H1 (cell line): ENCODE measurements around the gene PCIF1. TPM values are rescaled to one million over a fixed set of nuclear protein-coding genes. Genes with fewer than 3 reads are reported as not detected.

Source experiments
- CTCF ChIA-PET: fragments of 300-600 bp; sonication (Branson Sonifier 250); formaldehyde crosslinking; loops from one replicate; lab custom pipeline; 2021; ENCODE audit not compliant: partially characterized antibody; lab: Charles Lee
- POLR2A ChIA-PET: fragments of 300-600 bp; sonication (Branson Sonifier 250); formaldehyde crosslinking; loops from one replicate; lab custom pipeline; 2021; ENCODE audit warnings: inconsistent platforms; ENCODE audit not compliant: partially characterized antibody; lab: Charles Lee
- DNase-seq, 2 experiments: peaks; one replicate each; pipeline versions ENCODE4 v3.0.0 to v3.0.0-alpha.2; 2010 to 2022; ENCODE audit warnings: low spot score in 2 of 2, low read depth in 1 of 2, mixed read lengths in 1 of 2
- FAIRE-seq: peaks from 2 replicates; lab custom pipeline; 2011; peaks lifted over from hg19 to GRCh38; lab: Jason Lieb, UNC
- H2AFZ ChIP-seq: 2 replicates; pipeline ENCODE4 v1.8.1; 2012; ENCODE audit warnings: low read length, inconsistent platforms
- H2AK5ac ChIP-seq: 2 replicates; pipeline ENCODE4 v1.6.1; 2013; ENCODE audit warnings: low read depth, low read length
- H2BK120ac ChIP-seq: replicated peaks from 2 replicates; pipeline ENCODE3; 2013; ENCODE audit warnings: low read depth, low read length, inconsistent platforms
- H2BK12ac ChIP-seq: 2 replicates; pipeline ENCODE4 v1.6.1; 2013; ENCODE audit warnings: low read depth, low read length
- H2BK15ac ChIP-seq: 2 replicates; pipeline ENCODE4 v1.6.1; 2013; ENCODE audit warnings: low read length
- H2BK20ac ChIP-seq: 2 replicates; pipeline ENCODE4 v1.6.1; 2013; ENCODE audit warnings: low read length
- H2BK5ac ChIP-seq: 2 replicates; pipeline ENCODE4 v1.6.1; 2013; ENCODE audit warnings: low read depth, low read length
- H3K14ac ChIP-seq: 2 replicates; pipeline ENCODE4 v1.6.1; 2013; ENCODE audit warnings: inconsistent platforms; ENCODE audit not compliant: insufficient read length
- H3K18ac ChIP-seq: 2 replicates; pipeline ENCODE4 v1.6.1; 2013; ENCODE audit warnings: low read length; ENCODE audit errors: extremely low read depth
- H3K23ac ChIP-seq: 2 replicates; pipeline ENCODE4 v1.6.1; 2013; ENCODE audit warnings: inconsistent platforms; ENCODE audit not compliant: insufficient read length
- H3K23me2 ChIP-seq: 2 replicates; pipeline ENCODE4 v1.6.1; 2013; ENCODE audit warnings: low read depth, low read length
- H3K27ac ChIP-seq: 2 replicates; pipeline ENCODE4 v1.6.1; 2011; ENCODE audit warnings: low read depth, low read length, inconsistent platforms
- H3K27me3 ChIP-seq, 4 experiments: replicated peaks in 1 of 4; 1 replicate in 1 of 4; 2 replicates in 3 of 4; pipeline versions ENCODE4 v1.6.1 to v1.8.1; 2011 to 2013; ENCODE audit warnings: low read length in 3 of 4, mild to moderate bottlenecking in 3 of 4, inconsistent platforms in 2 of 4, mixed read lengths in 2 of 4, moderate library complexity in 1 of 4; ENCODE audit not compliant: control insufficient read depth in 3 of 4, insufficient read depth in 3 of 4; ENCODE audit errors: extremely low read depth in 1 of 4
- H3K36me3 ChIP-seq, 4 experiments: 2 replicates each; pipeline versions ENCODE4 v1.6.1 to v1.8.1; 2011 to 2013; ENCODE audit warnings: mild to moderate bottlenecking in 4 of 4, low read length in 3 of 4, moderate library complexity in 2 of 4, control low read depth in 1 of 4, inconsistent platforms in 1 of 4; ENCODE audit not compliant: insufficient read depth in 4 of 4, control insufficient read depth in 2 of 4
- H3K4ac ChIP-seq: replicated peaks from 2 replicates; pipeline ENCODE3; 2013; ENCODE audit warnings: low read length, low read depth, mixed read lengths, inconsistent platforms; ENCODE audit not compliant: insufficient read length
- H3K4me1 ChIP-seq, 4 experiments: replicated peaks in 1 of 4; 1 replicate in 1 of 4; 2 replicates in 3 of 4; pipeline versions ENCODE4 v1.6.1 to v1.8.1; 2011 to 2013; ENCODE audit warnings: low read length in 3 of 4, inconsistent platforms in 2 of 4, mixed read lengths in 1 of 4; ENCODE audit not compliant: insufficient read depth in 4 of 4, control insufficient read depth in 3 of 4
- H3K4me2 ChIP-seq, 2 experiments: 2 replicates each; pipeline versions ENCODE4 v1.6.1 to v1.8.1; 2011 to 2013; ENCODE audit warnings: low read depth in 2 of 2, low read length in 2 of 2, control low read depth in 1 of 2, inconsistent platforms in 1 of 2, mild to moderate bottlenecking in 1 of 2; ENCODE audit not compliant: insufficient read depth in 1 of 2
- H3K4me3 ChIP-seq, 4 experiments: fragments of 200-600, 300-600 bp in 1 of 4; sonication (generic), shearing (Covaris generic), sonication (Bioruptor Twin) in 1 of 4; 2 replicates each; pipeline versions ENCODE4 v1.5.1 to v1.8.1; 2011 to 2016; ENCODE audit warnings: low read length in 4 of 4, low read depth in 3 of 4, control low read depth in 2 of 4, inconsistent platforms in 2 of 4, mild to moderate bottlenecking in 2 of 4, mixed read lengths in 1 of 4, moderate library complexity in 1 of 4; ENCODE audit not compliant: insufficient read depth in 2 of 4; ENCODE audit errors: extremely low read depth in 1 of 4
- H3K56ac ChIP-seq: replicated peaks from 2 replicates; pipeline ENCODE3; 2013; ENCODE audit warnings: low read depth, mild to moderate bottlenecking, mixed read lengths, low read length, inconsistent platforms; ENCODE audit not compliant: insufficient read length
- H3K79me1 ChIP-seq: 2 replicates; pipeline ENCODE4 v1.6.1; 2013; ENCODE audit warnings: low read depth, low read length, control low read depth
- H3K79me2 ChIP-seq, 2 experiments: 2 replicates each; pipeline versions ENCODE4 v1.6.1 to v1.8.1; 2012 to 2013; ENCODE audit warnings: low read length in 2 of 2, mild to moderate bottlenecking in 2 of 2, inconsistent platforms in 1 of 2; ENCODE audit not compliant: insufficient read depth in 2 of 2, control insufficient read depth in 1 of 2
- H3K9ac ChIP-seq, 4 experiments: replicated peaks in 1 of 4; 1 replicate in 1 of 4; 2 replicates in 3 of 4; pipeline versions ENCODE4 v1.6.1 to v1.8.1; 2011 to 2013; ENCODE audit warnings: low read depth in 3 of 4, low read length in 3 of 4, control low read depth in 2 of 4, mild to moderate bottlenecking in 2 of 4, moderate library complexity in 2 of 4, inconsistent platforms in 1 of 4; ENCODE audit errors: extremely low read depth in 1 of 4
- H3K9me3 ChIP-seq, 2 experiments: 2 replicates each; pipeline versions ENCODE4 v1.6.1 to v1.8.1; 2012 to 2013; ENCODE audit warnings: mild to moderate bottlenecking in 2 of 2, moderate library complexity in 2 of 2, control low read depth in 1 of 2, inconsistent platforms in 1 of 2, low read depth in 1 of 2, low read length in 1 of 2, mixed read lengths in 1 of 2; ENCODE audit not compliant: insufficient read depth in 2 of 2
- H4K20me1 ChIP-seq, 2 experiments: replicated peaks in 1 of 2; 2 replicates each; pipeline versions ENCODE3 to v1.8.1; 2011 to 2013; ENCODE audit warnings: inconsistent platforms in 2 of 2, low read length in 2 of 2, mild to moderate bottlenecking in 1 of 2; ENCODE audit not compliant: insufficient read depth in 2 of 2, control insufficient read depth in 1 of 2
- H4K5ac ChIP-seq: 2 replicates; pipeline ENCODE4 v1.6.1; 2013; ENCODE audit warnings: low read length, low read depth, mixed read lengths, inconsistent platforms; ENCODE audit not compliant: insufficient read length
- H4K8ac ChIP-seq: 2 replicates; pipeline ENCODE4 v1.8.0; 2013; ENCODE audit warnings: mild to moderate bottlenecking, moderate library complexity, low read length, inconsistent platforms; ENCODE audit not compliant: insufficient read depth; ENCODE audit errors: extremely low read depth
- H4K91ac ChIP-seq: replicated peaks from 2 replicates; pipeline ENCODE3; 2013; ENCODE audit warnings: low read length, mixed read lengths, inconsistent platforms; ENCODE audit not compliant: insufficient read length
- BCL11A ChIP-seq, 2 experiments: IDR thresholded peaks; one replicate each; pipeline ENCODE4 v1.6.1; 2011; ENCODE audit warnings: low read depth in 2 of 2, low read length in 2 of 2, mild to moderate bottlenecking in 2 of 2
- CEBPB ChIP-seq: IDR thresholded peaks from 2 replicates; pipeline ENCODE4 v1.6.1; 2012; ENCODE audit warnings: low read depth, low read length
- CHD1 ChIP-seq: IDR thresholded peaks from 2 replicates; pipeline ENCODE4 v1.6.1; 2012; ENCODE audit warnings: low read depth, low read length, improper control_type of control experiment
- CTBP2 ChIP-seq: IDR thresholded peaks from 2 replicates; pipeline ENCODE4 v1.7.0; 2011; ENCODE audit warnings: borderline replicate concordance, mild to moderate bottlenecking, moderate library complexity, mixed read lengths, low read length; ENCODE audit not compliant: insufficient read depth, insufficient read length
- EP300 ChIP-seq, 2 experiments: IDR thresholded peaks; 1 replicate in 1 of 2; 2 replicates in 1 of 2; pipeline ENCODE4 v1.6.1; 2011 to 2012; ENCODE audit warnings: low read depth in 2 of 2, low read length in 2 of 2, mild to moderate bottlenecking in 2 of 2, borderline replicate concordance in 1 of 2, inconsistent platforms in 1 of 2, moderate library complexity in 1 of 2
- GTF2F1 ChIP-seq: IDR thresholded peaks from 2 replicates; pipeline ENCODE4 v1.6.1; 2012; ENCODE audit warnings: low read depth, low read length, improper control_type of control experiment, borderline replicate concordance
- JUND ChIP-seq: IDR thresholded peaks from 2 replicates; pipeline ENCODE4 v1.6.1; 2011; ENCODE audit warnings: mild to moderate bottlenecking, improper control_type of control experiment, low read length
- MAFK ChIP-seq: IDR thresholded peaks from 2 replicates; pipeline ENCODE4 v1.6.1; 2012; ENCODE audit warnings: low read depth, mild to moderate bottlenecking, improper control_type of control experiment, low read length
- POLR2A ChIP-seq, 2 experiments: IDR thresholded peaks; 1 replicate in 1 of 2; 2 replicates in 1 of 2; pipeline ENCODE4 v1.6.1; 2011; ENCODE audit warnings: low read depth in 2 of 2, low read length in 2 of 2, mild to moderate bottlenecking in 2 of 2; ENCODE audit errors: control extremely low read depth in 1 of 2
- POLR2AphosphoS5 ChIP-seq: IDR thresholded peaks from 2 replicates; pipeline ENCODE4 v1.6.1; 2011; ENCODE audit warnings: low read depth, low read length
- RXRA ChIP-seq: IDR thresholded peaks from 2 replicates; pipeline ENCODE4 v1.6.1; 2011; ENCODE audit warnings: low read depth, mild to moderate bottlenecking, low read length, moderate library complexity; ENCODE audit not compliant: insufficient read depth
- TAF1 ChIP-seq: IDR thresholded peaks from 2 replicates; pipeline ENCODE4 v1.6.1; 2011; ENCODE audit warnings: mild to moderate bottlenecking, low read depth, low read length
- TEAD4 ChIP-seq: IDR thresholded peaks from 2 replicates; pipeline ENCODE4 v1.6.1; 2012; ENCODE audit warnings: low read depth, low read length, inconsistent platforms, mixed read lengths
- WGBS, 2 experiments: shearing (Covaris generic) in 1 of 2; methylation state at CpG; one replicate each; pipeline versions ENCODE4 v1.1.6 to v1.1.7; 2013 to 2015; ENCODE audit warnings: low lambda C conversion rate in 2 of 2, mixed read lengths in 2 of 2, inconsistent platforms in 1 of 2, low coverage in 1 of 2, missing lambda C conversion rate in 1 of 2; ENCODE audit not compliant: insufficient replicate concordance in 2 of 2, insufficient coverage in 1 of 2, insufficient read length in 1 of 2; ENCODE audit errors: extremely low coverage in 1 of 2, missing lambda C conversion rate in 1 of 2; 5-methylcytosine and 5-hydroxymethylcytosine counted together
- polyA plus RNA-seq, 7 experiments: library from polyadenylated mRNA; depleted of rRNA in 3 of 7; stranded (reverse) in 5 of 7; unstranded in 2 of 7; fragments of >200 nt in 5 of 7; fragments of 200-250 nt in 2 of 7; gene quantifications; 1 replicate in 5 of 7; 2 replicates in 1 of 7; 4 replicates in 1 of 7; pipeline versions ENCODE4 v1.2.1 to v1.2.3, GENCODE V29; 2011 to 2013; ENCODE audit warnings: missing spikeins in 2 of 7, mixed read lengths in 2 of 7
- total RNA-seq: library from RNA; stranded (reverse); fragmentation: NEBNext Ultra II Directional; extraction: Animal tissue kit (Norgen Biotek cat#: 25700); gene quantifications from 2 replicates; pipeline ENCODE4 v1.2.1, GENCODE V29; 2021

The PCIF1 gene
- total and polyA plus RNA-seq, 2 of the 8 experiments (the other 6 are each of a cell fraction or from before 2014, with no cell fraction given) = 30.3 to 30.6 TPM

DNA sequence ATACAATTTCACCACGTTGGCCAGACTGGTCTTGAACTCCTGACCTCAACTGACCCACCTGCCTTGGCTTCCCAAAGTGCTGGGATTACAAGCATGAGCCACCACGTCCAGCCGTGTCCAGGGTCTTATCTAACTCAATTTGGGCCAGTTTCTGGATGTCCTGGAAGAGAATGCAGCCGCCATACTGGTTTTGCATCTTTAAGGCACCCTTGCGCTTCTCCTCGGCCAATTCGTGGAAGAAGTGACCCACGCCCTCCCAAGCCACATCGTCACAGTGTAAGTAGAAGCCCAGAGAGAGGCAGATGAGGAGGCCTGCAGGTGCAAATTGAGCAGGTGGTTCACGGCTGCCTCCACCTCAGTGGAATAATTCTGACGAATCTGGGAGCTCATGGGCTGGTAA lies 41.2 kb downstream of the PCIF1 start:
- POLR2A ChIA-PET = interaction anchor here (1.7 to 2.0 kb wide), 2 partner anchors 38 to 41 kb away, joined by 4 read pairs; no protein-coding TSS in a partner anchor
- Histone ChIP-seq H3K4ac (no peak overlapping the region), H3K9ac (no peak overlapping the region), H3K27ac (no peak overlapping the region), H4K5ac (no peak overlapping the region), H4K20me1 (no peaks in the 10 kb centered on the region), H3K9me3 (no peaks in the 10 kb centered on the region), H2BK15ac (no peak overlapping the region), H3K4me2 (no peak overlapping the region), H3K14ac (no peak overlapping the region), H2BK12ac (0 out of 2 replicates have a peak overlapping the region, but pooled peaks have one; percentile 17), H3K23me2 (peaks cover 3% of the 10 kb centered on the region; the same call in 1 of the 2 replicates), H2BK120ac (no peak overlapping the region), H3K18ac (no peak overlapping the region), H2AK5ac (no peak overlapping the region), H3K4me3 (no peak overlapping the region), H2BK5ac (0 out of 2 replicates have a peak overlapping the region, but pooled peaks have one; percentile 9), H4K91ac (peak overlapping the region; percentile 53), H3K4me1 (peaks cover 0 to 6% (median 1%) of the 10 kb centered on the region in 4 experiments; a peak in 3 of 7 replicates), H3K23ac (no peak overlapping the region), H3K79me1 (no peaks in the 10 kb centered on the region), H2AFZ (no peak overlapping the region), H3K56ac (no peak overlapping the region), H2BK20ac (no peak overlapping the region), H3K36me3 (no peaks in the 10 kb centered on the region), H4K8ac (no peak overlapping the region; the same call in 1 of the 2 replicates), H3K27me3 (no peaks in the 10 kb centered on the region), H3K79me2 (no peaks in the 10 kb centered on the region)
- no peak for DNase-seq
- 88% methylated on average over 11 of the region's 11 CpGs; no CpG with 5 or more reads in 1 of the 2 experiments for WGBS, 2 experiments
- FAIRE-seq = no peak
- CTCF ChIA-PET = interaction anchor here (0.7 to 2.4 kb wide), 3 partner anchors 12 to 38 kb away, joined by 3 to 13 read pairs (median 11); no protein-coding TSS in a partner anchor
- TF ChIP-seq RXRA (no peak), MAFK (no peak), POLR2A (IDR thresholded peaks at IDR 0.05; ENCODE audit: control extremely low read depth in 1 of 2, low read depth in 2 of 2, low read length in 2 of 2) (no peak), BCL11A (IDR thresholded peaks at IDR 0.05; ENCODE audit: low read depth in 2 of 2, low read length in 2 of 2) (no peak), JUND (no peak), CHD1 (no peak), TEAD4 (no peak), EP300 (IDR thresholded peaks at IDR 0.05; ENCODE audit: borderline replicate concordance in 1 of 2, low read depth in 2 of 2, low read length in 2 of 2) (no peak), TAF1 (no peak), CEBPB (no peak), POLR2AphosphoS5 (no peak), GTF2F1 (no peak), CTBP2 (no peak)
